ENCODE data around the gene PRKD2. TPM values are rescaled to one million over a fixed set of nuclear protein-coding genes. Genes with fewer than 3 reads are reported as not detected.

PRKD2 gene
- total RNA-seq, 1 donor from 2014 or later: 132 TPM

DNA sequence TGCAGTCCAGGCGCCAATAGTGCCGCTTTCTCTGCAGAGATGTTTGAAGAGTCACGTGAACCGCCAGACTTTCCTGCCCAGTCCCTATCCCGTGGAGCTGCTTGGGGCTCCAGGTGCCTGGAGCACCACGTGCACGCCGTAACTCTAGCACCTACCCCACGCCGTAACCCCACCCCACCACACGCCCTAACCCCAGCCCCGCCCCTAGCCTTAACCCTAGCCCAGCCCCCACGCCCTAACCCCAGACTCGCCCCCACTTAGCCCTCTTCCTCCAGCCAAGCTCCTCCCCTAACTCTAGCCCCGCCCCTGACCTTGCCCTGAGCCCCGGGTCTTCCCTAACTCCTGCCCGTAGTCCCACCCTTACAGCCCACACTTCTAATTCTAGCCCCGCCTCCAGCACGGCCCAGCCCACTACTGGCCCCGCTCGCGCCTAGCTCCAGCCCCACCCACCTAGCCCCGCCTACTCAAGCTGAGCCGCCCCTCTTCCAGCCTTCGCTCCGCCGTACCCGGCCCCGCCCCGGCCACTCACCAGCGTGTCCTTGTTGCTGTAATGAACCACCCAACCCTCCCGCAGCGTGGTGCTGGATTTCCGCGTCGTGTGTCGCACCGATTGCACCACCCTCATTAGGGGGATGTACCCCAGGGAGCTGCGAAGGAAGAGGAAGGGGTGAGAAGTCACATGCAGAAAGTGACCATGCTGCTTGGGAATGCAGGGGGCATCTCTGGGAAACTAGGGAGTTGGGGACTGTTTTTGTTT is 19.5 kb downstream of the PRKD2 start:
- H3K27me3 Mint-ChIP-seq (ENCODE audit: unreplicated experiment): peaks cover 15% of the 10 kb centered on the region
- H3K27ac Mint-ChIP-seq (ENCODE audit: unreplicated experiment): no peak overlapping the region
- peak; percentile 77 for DNase-seq (ENCODE audit: low spot score)
- H3K4me1 Mint-ChIP-seq (ENCODE audit: unreplicated experiment): no peaks in the 10 kb centered on the region
- H3K4me3 Mint-ChIP-seq (ENCODE audit: unreplicated experiment): no peak overlapping the region
- no peaks in the 10 kb centered on the region for H3K9me3 Mint-ChIP-seq (ENCODE audit: unreplicated experiment)
- H3K36me3 Mint-ChIP-seq (ENCODE audit: low read depth, unreplicated experiment): peaks cover 50% of the 10 kb centered on the region
- TF ChIP-seq, protein P1, sequence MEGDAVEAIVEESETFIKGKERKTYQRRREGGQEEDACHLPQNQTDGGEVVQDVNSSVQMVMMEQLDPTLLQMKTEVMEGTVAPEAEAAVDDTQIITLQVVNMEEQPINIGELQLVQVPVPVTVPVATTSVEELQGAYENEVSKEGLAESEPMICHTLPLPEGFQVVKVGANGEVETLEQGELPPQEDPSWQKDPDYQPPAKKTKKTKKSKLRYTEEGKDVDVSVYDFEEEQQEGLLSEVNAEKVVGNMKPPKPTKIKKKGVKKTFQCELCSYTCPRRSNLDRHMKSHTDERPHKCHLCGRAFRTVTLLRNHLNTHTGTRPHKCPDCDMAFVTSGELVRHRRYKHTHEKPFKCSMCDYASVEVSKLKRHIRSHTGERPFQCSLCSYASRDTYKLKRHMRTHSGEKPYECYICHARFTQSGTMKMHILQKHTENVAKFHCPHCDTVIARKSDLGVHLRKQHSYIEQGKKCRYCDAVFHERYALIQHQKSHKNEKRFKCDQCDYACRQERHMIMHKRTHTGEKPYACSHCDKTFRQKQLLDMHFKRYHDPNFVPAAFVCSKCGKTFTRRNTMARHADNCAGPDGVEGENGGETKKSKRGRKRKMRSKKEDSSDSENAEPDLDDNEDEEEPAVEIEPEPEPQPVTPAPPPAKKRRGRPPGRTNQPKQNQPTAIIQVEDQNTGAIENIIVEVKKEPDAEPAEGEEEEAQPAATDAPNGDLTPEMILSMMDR (IDR thresholded peaks at IDR 0.05; ENCODE audit: unreplicated experiment): no peak

DNA sequence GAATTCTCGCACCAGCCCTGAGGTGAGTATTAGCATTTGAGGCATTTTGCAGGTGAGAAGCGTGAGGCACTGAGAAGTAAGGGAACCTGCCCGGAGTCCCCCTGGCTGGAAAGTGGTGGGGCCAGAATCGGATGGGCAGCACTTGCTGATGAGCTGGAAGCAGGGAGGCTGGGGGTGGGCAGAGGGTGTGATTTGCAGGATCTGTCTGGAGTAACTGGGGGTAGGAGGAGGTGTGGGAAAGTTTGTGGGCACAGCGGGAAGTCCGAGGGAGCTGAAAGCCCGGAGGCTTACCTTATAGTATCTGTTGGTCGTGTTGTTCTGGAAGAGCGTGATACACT is 20.1 kb downstream of the PRKD2 start:
- no peak overlapping the region for H3K27ac Mint-ChIP-seq (ENCODE audit: unreplicated experiment)
- peaks cover 55% of the 10 kb centered on the region for H3K36me3 Mint-ChIP-seq (ENCODE audit: low read depth, unreplicated experiment)
- peaks cover 18% of the 10 kb centered on the region for H3K27me3 Mint-ChIP-seq (ENCODE audit: unreplicated experiment)
- H3K4me3 Mint-ChIP-seq (ENCODE audit: unreplicated experiment): no peak overlapping the region
- no peaks in the 10 kb centered on the region for H3K4me1 Mint-ChIP-seq (ENCODE audit: unreplicated experiment)
- DNase-seq (ENCODE audit: low spot score): no peak
- no peaks in the 10 kb centered on the region for H3K9me3 Mint-ChIP-seq (ENCODE audit: unreplicated experiment)
- TF ChIP-seq, protein P1 (IDR thresholded peaks at IDR 0.05; ENCODE audit: unreplicated experiment): no peak

DNA sequence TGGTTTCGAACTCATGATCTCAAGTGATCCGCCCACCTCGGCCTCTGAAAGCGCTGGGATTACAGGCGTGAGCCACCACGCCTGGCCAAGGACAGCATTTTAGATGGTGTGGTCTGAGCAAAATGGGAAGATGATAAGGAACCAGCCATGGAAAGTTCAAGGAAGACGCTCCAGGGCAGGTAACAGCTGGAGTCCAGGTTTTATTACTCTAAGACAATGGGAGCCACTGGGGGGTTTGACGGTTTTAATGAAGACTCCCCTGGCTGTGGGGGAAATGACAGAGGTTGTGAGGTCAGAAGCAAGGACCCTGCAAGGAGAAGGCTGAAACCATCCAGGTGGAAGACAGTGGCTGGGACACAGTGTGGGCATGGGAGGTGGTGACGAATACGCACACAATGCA is 20.9 kb downstream of the PRKD2 start:
- Mint-ChIP-seq H3K36me3 (ENCODE audit: low read depth, unreplicated experiment) (peaks cover 62% of the 10 kb centered on the region), H3K27me3 (ENCODE audit: unreplicated experiment) (peaks cover 19% of the 10 kb centered on the region), H3K27ac (ENCODE audit: unreplicated experiment) (no peak overlapping the region), H3K4me3 (ENCODE audit: unreplicated experiment) (no peak overlapping the region), H3K4me1 (ENCODE audit: unreplicated experiment) (no peaks in the 10 kb centered on the region), H3K9me3 (ENCODE audit: unreplicated experiment) (no peaks in the 10 kb centered on the region)
- TF ChIP-seq, protein P1 (IDR thresholded peaks at IDR 0.05; ENCODE audit: unreplicated experiment): no peak
- DNase-seq (ENCODE audit: low spot score): no peak

DNA sequence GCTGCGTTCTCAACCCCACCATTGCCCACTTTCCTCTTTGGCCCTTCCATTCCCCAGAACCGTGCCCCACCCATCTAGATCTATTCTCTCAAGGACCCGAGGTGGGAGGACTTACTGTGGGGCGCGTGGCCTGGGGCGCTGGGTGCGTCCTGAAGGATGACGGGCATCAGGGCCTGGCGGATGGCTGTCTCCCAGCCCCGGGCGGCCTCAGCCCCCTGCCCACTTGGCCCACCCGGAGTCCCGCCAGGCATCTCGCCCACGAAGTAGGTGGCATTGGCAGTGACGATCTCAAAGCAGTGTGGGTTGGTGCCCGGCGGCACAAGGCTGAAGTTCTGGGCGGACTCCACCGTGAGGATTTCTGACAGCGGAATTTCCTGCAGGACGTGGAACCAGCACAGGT is 23.2 kb downstream of the PRKD2 start:
- Mint-ChIP-seq H3K27me3 (ENCODE audit: unreplicated experiment) (peaks cover 22% of the 10 kb centered on the region), H3K36me3 (ENCODE audit: low read depth, unreplicated experiment) (peaks cover 61% of the 10 kb centered on the region), H3K27ac (ENCODE audit: unreplicated experiment) (no peak overlapping the region), H3K4me1 (ENCODE audit: unreplicated experiment) (no peaks in the 10 kb centered on the region), H3K9me3 (ENCODE audit: unreplicated experiment) (no peaks in the 10 kb centered on the region), H3K4me3 (ENCODE audit: unreplicated experiment) (no peak overlapping the region)
- no peak for DNase-seq (ENCODE audit: low spot score)
- TF ChIP-seq, protein P1 (IDR thresholded peaks at IDR 0.05; ENCODE audit: unreplicated experiment): no peak

DNA sequence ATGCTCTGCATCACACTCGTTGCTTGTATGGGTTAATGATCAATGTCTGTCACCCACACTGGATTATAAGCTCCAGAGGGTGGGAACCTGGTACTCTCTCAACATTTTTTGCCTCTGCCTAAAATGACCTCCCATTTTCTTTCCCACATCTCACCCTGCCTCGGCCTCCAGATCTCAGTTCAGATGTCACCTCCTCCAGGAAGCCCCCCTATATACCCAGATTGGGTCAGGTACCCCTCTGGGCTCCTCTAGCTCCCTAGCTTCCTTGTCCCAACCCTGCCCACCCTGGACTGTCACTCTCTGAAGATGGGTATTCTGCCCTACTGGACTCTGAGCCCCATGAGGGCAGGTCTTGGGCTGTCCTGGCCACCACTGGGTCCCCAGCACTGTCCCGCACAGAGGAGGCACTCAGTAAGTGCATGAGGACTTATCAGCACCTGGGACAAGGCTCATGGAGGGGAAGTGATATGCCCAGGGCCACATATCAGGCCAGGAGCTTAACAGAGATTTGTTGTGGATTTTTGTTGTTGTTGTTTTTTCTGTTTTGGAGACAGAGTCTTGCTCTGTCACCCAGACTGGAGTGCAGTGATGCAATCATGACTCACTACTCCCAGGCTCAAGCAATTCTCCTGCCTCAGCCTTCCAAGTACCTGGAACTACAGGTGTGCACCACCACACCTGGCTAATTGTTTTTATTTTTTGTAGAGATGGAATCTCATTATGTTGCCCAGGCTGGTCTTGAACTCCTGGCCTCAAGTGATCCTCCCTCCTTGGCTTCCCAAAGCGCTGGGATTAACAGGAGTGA is 23.8 kb downstream of the PRKD2 start:
- H3K27me3 Mint-ChIP-seq (ENCODE audit: unreplicated experiment): peaks cover 21% of the 10 kb centered on the region
- TF ChIP-seq, protein P1 (IDR thresholded peaks at IDR 0.05; ENCODE audit: unreplicated experiment): no peak
- H3K27ac Mint-ChIP-seq (ENCODE audit: unreplicated experiment): peak overlapping the region; percentile 63
- H3K9me3 Mint-ChIP-seq (ENCODE audit: unreplicated experiment): no peaks in the 10 kb centered on the region
- H3K4me3 Mint-ChIP-seq (ENCODE audit: unreplicated experiment): peak overlapping the region; percentile 61
- H3K4me1 Mint-ChIP-seq (ENCODE audit: unreplicated experiment): no peaks in the 10 kb centered on the region
- no peak for DNase-seq (ENCODE audit: low spot score)
- peaks cover 56% of the 10 kb centered on the region for H3K36me3 Mint-ChIP-seq (ENCODE audit: low read depth, unreplicated experiment)
